ENCODE results near the gene OXCT2.
A peak's percentile ranks its signal among the peaks of the same experiment; 100 is the strongest.
"Not testable (repeated sequence)": the region's sequence is repeated elsewhere in the genome, so short reads cannot be mapped to it uniquely, and the experiment has no call there.

Gene OXCT2

GRCh38 chr1:39771022-39771532, at the start of gene OXCT2:
Gene OXCT2 (minus strand): TSS chr1:39771348. CDS start chr1:39771255, 93 bp downstream.
- DNase-seq: not testable (repeated sequence)

GRCh38 chr1:39819091-39819812, 48.1 kb upstream of the OXCT2 start:
- DNase-seq: peak; percentile 99

GRCh38 chr1:39818482-39818881, 47.3 kb upstream of the OXCT2 start:
- DNase-seq: peak; percentile 80

- peak; percentile 100 for DNase-seq
These were observed 46.2 kb upstream of the OXCT2 start for GRCh38 chr1:39817091-39817932.

- DNase-seq: peak; percentile 100
These were observed 45.4 kb upstream of the OXCT2 start for GRCh38 chr1:39816415-39817090.

GRCh38 chr1:39812913-39813312, 41.8 kb upstream of the OXCT2 start:
- DNase-seq: no peak

GRCh38 chr1:39808784-39809517, 37.8 kb upstream of the OXCT2 start:
- no peak for DNase-seq

- DNase-seq: no peak
These were observed 34.2 kb upstream of the OXCT2 start for GRCh38 chr1:39805385-39805784.

GRCh38 chr1:39802496-39803260, 31.5 kb upstream of the OXCT2 start:
- DNase-seq: peak; percentile 90

- no peak for DNase-seq
These were observed 29.3 kb upstream of the OXCT2 start for GRCh38 chr1:39800471-39800835.

GRCh38 chr1:39799770-39800470, 28.8 kb upstream of the OXCT2 start:
- DNase-seq: peak; percentile 100

- peak; percentile 100 for DNase-seq
These were observed 28.0 kb upstream of the OXCT2 start for GRCh38 chr1:39798859-39799769.

GRCh38 chr1:39795651-39796050, 24.5 kb upstream of the OXCT2 start:
- no peak for DNase-seq

GRCh38 chr1:39791838-39792237, 20.7 kb upstream of the OXCT2 start:
- DNase-seq: no peak

- DNase-seq: no peak
These were observed 18.5 kb upstream of the OXCT2 start for GRCh38 chr1:39789571-39790110.

GRCh38 chr1:39788758-39789570, 17.8 kb upstream of the OXCT2 start, which contains the start of gene BMP8B:
Gene BMP8B (minus strand): TSS chr1:39788865. CDS start chr1:39788485, 380 bp downstream.
- DNase-seq: peak; percentile 100

GRCh38 chr1:39788426-39788757, 17.2 kb upstream of the OXCT2 start:
- peak; percentile 100 for DNase-seq

GRCh38 chr1:39787964-39788363, 16.8 kb upstream of the OXCT2 start:
- peak; percentile 99 for DNase-seq

GRCh38 chr1:39787468-39787867, 16.3 kb upstream of the OXCT2 start:
- DNase-seq: no peak
